Fibroblast of pulmonary artery (primary cell): ENCODE measurements around the gene ZCCHC24.

Source experiments
- DNase-seq: peaks from one replicate; pipeline ENCODE4 v3.0.0-alpha.2; 2010; ENCODE audit warnings: low read depth
- H3K4me3 ChIP-seq: replicated peaks from 2 replicates; pipeline ENCODE4 v1.5.1; 2011; ENCODE audit warnings: low read depth, mild to moderate bottlenecking, control low read depth, low read length, moderate library complexity
- CTCF ChIP-seq: IDR thresholded peaks from 2 replicates; pipeline ENCODE4 v1.5.1; 2011; ENCODE audit warnings: mild to moderate bottlenecking, control low read depth, low read length, inconsistent platforms; ENCODE audit errors: missing control alignments

Gene ZCCHC24

GRCh38 chr10:79482304-79482703 is 36.9 kb upstream of the ZCCHC24 start:
- no peak for TF ChIP-seq CTCF
- no peak for DNase-seq
- H3K4me3 ChIP-seq: no peak overlapping the region

GRCh38 chr10:79479283-79479909 is 34.0 kb upstream of the ZCCHC24 start:
- no peak for DNase-seq
- no peak for TF ChIP-seq CTCF
- H3K4me3 ChIP-seq: no peak overlapping the region

- no peak for DNase-seq
- no peak for TF ChIP-seq CTCF
- no peak overlapping the region for H3K4me3 ChIP-seq
These were observed 32.0 kb upstream of the ZCCHC24 start for GRCh38 chr10:79477456-79477855.

GRCh38 chr10:79476645-79477044 is 31.2 kb upstream of the ZCCHC24 start:
- DNase-seq: no peak
- no peak for TF ChIP-seq CTCF
- no peak overlapping the region for H3K4me3 ChIP-seq

GRCh38 chr10:79475877-79476276 is 30.5 kb upstream of the ZCCHC24 start:
- TF ChIP-seq CTCF: no peak
- no peak overlapping the region for H3K4me3 ChIP-seq
- no peak for DNase-seq

- no peak overlapping the region for H3K4me3 ChIP-seq
- no peak for TF ChIP-seq CTCF
- no peak for DNase-seq
These were observed 29.8 kb upstream of the ZCCHC24 start for GRCh38 chr10:79475119-79475653.

- no peak for TF ChIP-seq CTCF
- no peak overlapping the region for H3K4me3 ChIP-seq
- no peak for DNase-seq
These were observed 28.2 kb upstream of the ZCCHC24 start for GRCh38 chr10:79473496-79474095.
